CD4-positive, alpha-beta T cell treated with Interleukin-17A for 1 hour (primary cell): Measurements from ENCODE around the gene DOCK11.

Experiments
- DNase-seq: peaks from one replicate; pipeline ENCODE4 v3.0.0-alpha.2; 2020

DOCK11 gene

DNA sequence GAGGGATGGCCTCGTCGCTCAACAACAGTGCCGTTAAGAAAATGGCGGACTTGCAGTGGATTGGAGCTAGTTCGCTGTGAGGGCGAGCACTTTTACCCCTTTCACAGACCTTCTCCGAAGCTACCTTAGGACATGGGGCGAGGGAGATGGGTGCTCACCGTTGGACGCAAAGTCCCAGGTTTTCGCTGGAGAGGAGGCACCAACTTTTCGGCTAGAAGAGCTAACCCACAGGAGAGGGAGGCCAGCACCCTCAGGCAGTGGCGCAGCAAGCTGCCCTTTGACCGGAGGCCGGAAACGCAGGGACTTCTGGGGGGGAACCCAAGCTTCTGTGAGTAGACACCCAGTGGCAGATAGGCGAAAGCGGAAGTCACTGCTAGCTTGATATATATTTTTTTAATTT, 138.7 kb downstream of the DOCK11 start:
- DNase-seq, result no peak

DNA sequence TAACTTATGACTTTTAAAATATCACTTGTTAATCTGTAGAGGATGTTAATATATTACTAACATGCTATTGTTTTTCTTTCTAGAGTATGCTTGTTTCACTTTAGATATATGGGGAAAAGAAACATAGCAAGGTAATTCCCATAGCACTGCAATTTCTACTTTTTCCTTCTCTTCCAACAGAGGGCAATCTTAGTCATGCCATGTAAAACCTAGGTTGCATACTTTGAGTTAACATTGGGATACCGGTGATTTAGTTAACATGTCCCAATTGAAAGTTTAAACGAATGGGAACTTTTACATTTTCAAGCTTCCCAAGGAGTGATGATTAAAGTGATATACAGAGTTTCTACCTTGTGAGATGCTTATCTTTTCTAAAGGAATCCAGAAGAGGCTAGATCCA, 142.4 kb downstream of the DOCK11 start:
- DNase-seq, result no peak

DNA sequence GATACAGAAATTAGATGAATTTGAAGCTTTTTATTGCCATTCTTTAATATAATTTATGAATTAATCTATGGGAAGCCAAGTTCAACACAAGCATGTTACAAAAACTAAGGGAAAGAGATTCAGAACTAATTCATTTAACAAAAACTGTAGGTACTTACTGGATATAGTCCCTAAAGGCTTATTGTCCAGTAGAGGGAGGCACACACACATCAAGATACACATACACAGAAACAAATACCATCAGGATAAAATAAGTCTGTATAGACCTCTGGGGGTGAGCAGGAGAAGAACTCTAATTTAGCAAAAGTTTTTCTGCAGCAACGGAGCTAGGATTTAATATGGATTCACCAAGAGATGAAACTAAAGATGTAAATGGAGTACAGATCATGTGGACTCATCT, 148.8 kb downstream of the DOCK11 start:
- no peak for DNase-seq

DNA sequence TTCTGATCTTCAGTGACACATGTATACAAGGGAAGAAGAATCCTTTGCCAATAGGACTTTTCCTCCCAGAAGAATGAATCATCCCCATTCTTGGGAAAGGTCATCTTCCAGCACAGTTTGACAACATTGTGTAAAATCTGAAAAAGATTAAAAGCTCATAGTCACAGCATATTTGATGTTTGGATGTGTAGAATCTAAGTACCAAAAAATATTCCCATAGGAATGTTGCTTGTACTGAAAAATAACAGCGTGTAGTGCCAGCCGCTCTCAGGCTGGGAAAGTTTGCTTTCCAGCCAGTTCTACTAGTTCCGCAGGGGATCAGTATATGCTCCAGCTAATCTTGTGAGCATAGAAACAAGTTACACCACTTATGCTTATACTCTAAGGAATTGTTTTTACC, 157.1 kb downstream of the DOCK11 start:
- no peak for DNase-seq

DNA sequence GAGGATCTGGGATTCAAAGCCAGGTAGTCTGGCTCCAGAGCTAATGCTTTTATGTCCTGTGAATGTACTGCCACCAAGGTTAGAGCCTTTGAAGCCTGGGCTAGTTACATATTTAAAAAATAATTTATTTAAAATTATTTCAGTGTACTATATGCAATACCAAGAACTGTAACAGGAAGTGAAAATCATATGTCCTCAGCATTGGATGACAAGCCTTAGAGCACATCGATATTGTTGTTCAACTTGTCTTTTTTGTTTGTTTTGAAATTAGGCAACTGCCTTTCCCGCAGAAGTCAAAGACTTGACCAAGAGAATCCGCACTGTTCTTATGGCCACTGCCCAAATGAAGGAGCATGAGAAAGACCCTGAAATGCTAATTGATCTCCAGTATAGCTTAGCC, 158.7 kb downstream of the DOCK11 start:
- DNase-seq, result no peak

DNA sequence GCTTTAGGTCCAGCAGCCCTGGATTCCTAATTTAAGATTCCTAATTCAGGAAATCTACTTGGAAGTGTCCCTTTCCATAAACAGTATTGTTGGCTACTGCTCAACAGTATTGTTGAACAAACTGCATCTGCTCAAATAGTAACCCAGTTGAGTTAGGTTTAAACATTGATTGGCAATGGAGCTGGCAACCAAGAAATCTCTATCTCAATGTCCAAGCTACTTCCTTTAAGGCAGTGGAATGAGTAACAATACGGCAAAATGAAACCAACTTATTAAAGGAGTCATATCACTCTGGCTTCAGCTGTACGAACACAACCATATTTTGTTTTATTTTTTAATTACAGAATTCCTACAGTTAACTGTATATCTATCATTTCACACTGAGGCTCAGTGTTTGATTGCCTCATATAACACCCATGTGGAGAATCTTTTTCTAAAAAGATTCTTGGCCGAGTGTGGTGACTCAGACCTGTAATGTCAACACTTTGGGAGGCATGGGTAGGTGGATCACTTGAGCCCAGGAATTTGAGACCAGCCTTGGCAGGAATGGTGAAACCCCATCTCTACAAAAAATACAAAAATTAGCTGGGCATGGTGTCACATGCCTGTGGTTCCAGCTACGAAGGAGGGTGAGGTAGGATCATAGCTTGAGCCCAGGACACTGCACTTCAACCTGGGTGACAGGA, 160.1 kb downstream of the DOCK11 start:
- DNase-seq, result no peak

DNA sequence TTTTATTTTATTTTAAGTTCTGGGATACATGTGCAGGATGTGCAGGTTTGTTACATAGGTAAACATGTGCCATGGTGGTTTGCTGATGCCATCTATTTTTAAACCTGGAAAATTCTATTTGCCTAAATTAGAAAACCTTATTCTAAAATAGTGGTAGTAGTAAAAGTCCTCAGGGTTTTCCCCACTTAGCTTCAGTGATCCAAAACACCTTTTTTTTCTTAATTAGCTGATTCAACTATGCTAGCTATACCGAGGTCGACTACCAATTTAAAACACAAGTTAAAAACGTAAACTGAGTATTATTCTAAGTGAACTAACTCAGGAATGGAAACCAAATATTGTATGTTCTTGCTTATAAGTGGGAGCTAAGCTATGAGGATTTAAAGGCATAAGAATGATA, 161.8 kb downstream of the DOCK11 start:
- no peak for DNase-seq

DNA sequence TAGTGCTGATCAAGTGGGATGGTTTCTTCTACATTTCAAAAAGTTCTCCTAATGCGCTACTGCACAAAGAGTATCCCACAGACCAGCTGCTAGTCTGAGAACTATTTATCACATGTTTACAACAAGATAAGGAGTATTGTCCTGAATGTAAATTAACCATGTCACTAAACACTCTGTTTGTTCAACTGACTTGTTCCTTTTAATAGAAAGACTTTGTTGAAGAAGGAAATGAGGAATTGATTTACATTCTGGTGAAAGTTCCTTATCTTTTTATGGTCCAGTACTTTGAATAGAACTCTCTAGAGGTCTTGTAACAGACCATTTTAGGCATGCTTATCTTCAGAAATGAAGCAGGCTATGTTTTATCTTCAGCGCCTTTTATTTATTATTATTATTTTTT, 164.5 kb downstream of the DOCK11 start:
- no peak for DNase-seq

DNA sequence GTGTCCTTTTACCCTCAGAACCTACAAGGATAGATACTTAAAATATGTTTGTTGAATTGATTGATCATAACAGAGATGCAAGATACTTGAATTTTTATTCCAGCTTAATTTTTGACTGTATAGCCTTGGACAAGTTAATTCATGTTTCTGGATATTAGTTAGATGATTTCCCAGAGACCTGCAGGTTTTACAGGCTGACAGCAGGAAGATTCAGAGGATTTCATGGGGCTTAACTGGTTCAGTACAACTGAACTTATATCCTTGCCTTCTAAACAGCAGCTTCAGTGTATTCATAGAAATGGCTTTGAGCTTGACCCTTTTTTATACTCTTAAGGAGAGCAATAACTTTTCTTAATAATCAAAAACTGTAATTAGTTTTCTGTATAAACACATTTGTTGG, 169.6 kb downstream of the DOCK11 start:
- no peak for DNase-seq

DNA sequence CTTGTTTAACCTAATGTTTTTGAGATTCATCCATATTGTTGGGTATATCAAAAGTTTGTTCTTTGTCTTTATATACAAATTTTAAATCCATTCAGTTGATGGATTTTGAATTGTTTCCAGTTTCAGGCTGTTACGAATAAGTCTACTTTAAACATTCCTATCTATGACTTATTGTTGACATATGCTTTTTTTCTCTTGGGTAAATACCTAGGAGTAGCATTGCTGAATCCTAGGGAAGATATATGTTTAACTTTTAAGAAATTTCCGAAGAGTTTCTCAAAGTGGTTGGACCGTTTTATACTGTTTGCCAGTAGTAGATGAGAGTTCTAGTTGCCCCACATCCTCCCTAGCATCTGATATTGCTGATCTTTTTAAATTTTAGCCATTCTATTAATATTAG, 170.9 kb downstream of the DOCK11 start:
- DNase-seq, result no peak

DNA sequence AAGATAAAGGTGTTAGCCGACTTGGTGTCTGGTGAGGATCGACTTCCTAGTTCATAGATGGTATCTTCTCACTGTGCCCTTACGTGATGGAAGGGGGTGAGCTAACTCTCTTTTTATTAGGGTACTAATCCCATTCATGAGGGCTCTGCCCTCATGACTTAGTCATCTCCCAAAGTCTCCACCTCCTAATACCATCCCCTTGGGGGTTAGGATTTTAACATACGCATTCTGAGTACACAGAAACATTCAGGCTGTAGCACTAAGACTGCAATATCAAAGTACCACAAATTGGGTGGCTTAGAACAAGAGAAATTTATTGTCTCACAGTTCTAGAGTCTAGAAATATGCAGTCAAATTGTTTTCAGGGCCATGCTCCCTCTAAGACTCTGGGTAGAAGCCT, 173.8 kb downstream of the DOCK11 start:
- no peak for DNase-seq

DNA sequence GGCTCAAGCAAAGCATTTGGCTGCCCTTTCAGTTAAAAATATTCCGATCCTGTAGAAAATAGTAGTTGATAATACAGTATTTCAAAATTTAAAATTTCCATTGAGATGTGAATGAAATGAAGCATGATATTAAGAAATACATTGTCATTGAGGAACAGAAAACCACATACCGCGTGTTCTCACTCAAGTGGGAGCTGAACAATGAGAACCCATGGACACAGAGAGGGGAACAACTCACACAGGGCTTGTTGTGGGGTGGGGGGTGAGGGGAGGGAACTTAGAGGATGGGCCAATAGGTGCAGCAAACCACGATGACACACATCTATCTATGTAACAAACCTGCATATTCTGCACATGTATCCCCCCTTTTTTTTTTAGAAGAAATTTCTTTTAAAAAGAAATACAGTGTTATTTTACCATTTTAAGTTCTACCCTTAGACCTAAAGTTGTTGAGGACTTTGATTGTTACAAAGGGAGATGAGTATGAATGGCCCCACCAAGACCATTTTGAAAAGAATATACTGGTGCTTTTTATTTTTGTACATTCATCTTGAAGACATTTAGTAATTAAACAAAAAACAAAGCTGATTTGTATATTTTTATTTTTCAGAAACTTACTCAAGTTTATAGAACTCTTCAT, 179.8 kb downstream of the DOCK11 start:
- no peak for DNase-seq

DNA sequence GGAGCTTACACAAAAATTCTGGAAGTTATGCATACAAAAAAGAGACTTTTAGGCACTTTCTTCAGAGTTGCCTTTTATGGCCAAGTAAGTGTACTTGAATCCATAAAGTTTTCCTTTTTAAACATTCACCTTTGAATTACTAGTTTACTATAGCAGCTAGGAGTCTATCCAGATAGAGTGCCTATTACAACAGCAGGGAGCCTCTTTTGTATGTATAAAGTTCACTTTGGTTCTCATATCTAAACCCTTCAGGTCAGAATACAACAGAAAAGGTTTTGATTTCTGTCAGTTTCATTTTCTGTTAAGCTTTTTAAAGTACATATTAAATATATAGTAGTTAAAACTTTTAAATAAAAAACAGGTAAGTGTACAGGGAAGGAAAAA, 180.3 kb downstream of the DOCK11 start:
- no peak for DNase-seq

DNA sequence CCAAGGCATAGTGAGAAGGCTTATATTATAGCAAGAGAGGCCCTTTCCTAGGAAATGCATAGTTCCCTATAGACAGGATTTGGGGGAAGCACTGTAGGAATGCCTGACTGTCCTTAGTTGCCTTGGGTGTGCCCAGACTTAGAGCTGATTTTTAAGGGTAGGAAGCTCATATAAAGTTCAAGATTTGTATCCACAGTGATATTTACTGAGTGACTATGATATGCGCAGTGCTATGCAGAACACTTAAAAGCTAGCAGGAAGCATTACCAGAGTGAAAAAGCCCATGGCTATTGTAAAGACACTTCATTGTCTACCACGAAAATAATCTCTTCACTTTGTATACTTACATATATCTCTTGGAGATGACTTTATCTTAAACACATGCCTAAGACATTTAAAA, 181.7 kb downstream of the DOCK11 start:
- no peak for DNase-seq

DNA sequence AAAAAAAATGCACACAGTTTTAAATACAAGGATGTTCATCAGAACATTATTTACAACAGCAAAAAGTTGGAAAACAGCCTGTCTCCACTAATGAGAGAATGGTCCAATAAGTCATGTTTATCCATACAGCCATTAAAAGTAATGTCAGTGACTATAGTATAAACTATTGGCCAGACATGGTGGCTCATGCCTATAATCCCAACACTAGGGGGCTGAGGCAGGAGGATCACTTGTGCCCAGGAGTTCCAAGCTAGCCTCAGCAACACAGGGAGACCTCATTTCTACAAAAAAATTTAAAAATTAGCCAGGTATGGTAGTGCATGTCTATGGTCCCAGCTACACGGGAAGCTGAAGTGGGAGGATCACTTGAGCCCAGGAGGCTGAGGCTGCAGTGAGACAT, 183.7 kb downstream of the DOCK11 start:
- DNase-seq, result no peak

DNA sequence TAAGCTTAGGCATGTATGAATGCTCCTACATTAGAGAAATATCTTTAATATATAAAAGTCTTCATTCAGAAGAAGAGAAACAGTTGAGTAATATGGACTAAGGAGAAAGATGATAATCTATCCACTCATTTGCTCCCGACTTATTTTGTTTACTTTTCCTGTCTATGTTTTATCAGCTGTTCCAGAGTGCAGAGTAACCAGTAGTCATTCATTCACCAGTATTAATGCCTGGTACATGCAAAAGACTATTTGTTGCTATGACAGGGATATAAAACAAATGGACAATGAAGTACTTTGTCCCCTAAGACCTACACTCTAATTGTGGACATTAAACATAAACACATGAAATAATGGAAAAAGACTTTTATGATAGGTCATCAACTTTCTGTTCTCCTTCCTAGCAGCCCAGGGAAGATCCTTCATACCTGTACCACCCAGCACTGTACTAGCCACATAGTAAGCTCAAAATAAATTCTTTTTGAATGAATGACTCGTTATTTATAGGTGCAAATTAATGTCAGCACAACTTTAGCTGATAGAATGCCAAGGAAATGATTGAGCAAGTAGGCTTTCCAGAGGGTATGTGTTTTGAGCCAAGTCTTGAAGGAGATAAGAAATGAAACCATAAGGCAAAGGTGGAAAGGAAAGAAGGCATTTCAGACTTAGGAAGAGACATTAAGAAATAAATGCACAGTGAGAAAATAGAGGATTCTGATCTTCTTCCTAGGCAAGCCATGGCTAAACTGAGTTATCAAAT, 186.8 kb downstream of the DOCK11 start:
- no peak for DNase-seq

DNA sequence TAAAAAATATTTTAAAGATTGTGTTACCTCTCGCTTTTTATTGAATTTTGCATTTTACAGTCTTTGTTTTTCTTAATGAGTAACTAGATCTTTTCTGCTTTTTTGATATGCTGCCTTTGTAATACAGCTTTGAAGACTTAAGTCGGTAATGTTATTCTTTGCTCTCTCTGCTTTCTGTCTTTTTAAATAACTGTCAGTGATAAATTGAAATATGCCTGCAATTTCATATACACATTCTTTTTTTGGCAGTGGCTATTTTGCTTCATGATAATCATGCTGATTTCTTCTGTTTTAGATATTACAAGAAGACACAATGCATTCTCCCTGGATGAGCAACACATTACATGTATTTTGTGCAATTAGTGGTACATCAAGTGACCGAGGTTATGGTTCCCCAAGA, 189.8 kb downstream of the DOCK11 start:
- no peak for DNase-seq

DNA sequence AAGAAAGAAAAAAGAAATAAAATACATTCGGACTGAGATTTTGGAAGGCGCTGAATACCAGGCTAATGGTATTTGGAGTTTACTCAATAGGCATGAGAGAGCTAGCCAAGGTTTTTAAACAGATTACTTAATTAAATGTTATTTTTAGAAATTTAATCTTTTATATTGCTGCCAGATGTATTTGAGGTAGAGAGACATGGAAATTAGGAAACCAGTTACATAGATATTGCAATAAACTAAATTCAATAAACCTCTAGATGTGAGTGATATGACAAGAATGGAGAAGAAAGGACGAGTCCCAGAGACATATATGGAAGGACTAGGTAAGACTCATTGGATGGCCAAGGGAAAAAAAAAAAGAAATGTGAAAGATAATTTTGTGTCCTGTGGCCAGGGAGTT, 193.3 kb downstream of the DOCK11 start:
- no peak for DNase-seq

DNA sequence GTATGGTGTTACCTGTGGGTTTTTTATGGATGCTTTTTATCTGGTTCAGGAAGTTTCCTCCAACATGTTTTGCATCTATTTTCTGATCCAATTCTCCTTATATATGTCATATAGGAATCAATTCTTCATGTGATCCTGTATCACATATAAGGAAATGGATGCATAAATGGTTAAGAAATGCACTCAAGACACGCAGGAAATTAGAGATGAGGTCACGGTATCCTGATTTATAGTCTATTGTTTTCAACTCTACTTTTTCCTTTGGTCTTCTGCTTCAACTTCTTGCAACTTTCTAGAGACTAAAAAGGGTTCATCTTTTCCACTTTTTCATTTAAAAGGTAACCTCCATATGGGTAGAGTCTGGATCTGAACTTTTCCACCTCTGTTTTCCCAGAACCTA, 198.2 kb downstream of the DOCK11 start:
- no peak for DNase-seq

DNA sequence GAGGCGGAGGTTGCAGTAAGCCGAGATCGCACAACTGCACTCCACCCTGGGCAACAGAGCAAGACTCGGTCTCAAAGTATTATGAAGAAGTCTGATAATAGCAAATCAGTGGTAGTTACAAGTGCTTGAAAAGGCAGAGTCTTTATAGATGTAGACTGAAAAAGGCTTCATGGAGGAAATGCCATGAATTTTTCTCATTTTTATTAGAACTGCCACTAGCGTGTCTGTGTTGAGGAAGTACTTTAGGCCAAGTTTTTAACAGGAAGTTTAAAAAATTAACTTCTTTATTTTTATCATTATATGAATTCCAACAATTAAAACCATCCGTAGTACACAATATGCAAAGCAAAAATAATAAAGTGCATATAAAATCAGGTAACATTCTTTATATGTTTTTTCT, 199.0 kb downstream of the DOCK11 start:
- DNase-seq, result no peak

DNA sequence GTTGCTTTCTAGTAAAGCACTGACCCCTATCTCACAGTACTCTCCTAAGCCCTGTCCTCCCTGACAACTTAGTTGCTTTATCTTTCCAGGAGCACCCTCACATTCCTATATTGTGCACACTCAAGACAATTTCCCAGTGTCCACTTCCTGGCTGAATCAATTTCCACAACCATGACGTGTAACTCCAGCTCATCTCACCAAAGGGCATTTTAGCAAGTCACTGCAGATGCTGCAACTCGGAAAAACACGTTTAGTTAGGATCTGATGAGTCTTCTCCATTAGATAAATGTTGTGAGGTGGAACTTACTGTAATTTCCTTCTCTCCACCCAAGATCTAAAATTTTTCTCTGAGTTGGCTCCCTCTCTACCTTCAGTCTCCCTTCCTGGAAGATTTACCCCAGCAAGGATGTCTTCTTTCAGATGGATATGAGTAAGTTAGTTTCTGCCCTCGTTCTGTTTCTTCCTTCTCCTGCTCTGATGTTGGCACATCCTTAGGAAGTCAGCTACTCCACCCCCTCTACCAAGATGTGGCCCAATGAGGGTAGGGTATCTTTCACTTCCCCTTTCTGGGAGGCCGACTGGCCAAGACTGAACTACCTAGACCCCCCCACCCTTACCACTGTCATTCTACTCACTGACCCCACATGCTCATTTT, 203.0 kb downstream of the DOCK11 start:
- no peak for DNase-seq

DNA sequence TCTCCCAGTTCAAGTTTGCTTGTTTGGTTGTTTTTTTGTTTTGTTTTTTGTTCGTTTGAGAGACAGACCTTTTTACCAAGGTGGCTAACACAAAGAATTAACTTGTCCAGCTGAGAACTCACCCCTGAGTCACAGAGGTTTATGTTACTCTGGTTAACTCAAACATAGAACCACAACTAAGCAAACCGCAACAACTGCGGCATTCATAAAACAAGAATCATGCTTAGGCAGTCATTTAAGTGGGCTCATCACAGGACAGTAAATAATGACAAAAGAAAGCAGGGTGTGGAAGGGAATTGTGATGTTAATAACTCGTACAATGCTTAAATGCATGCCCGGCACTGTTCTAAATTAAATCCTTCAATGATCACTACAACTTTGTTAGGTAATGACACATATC, 207.1 kb downstream of the DOCK11 start:
- DNase-seq, result no peak

DNA sequence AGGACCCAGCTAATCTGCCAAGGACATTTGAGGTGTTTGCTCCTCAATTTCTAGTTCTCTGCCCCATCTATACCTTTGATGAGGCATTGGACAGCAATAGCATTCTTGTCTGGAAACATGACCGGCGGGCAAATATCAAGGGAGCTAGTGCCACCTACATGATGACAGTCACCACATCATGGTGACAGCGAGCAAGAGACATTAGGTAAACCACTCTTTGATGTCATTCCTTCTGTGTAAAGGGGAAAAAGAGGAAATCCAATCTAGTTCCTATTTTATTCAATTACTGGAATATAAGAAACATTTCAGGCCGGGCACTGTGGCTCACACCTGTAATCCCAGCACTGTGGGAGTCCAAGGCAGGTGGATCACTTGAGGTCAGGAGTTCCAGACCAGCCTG, 211.1 kb downstream of the DOCK11 start:
- no peak for DNase-seq

DNA sequence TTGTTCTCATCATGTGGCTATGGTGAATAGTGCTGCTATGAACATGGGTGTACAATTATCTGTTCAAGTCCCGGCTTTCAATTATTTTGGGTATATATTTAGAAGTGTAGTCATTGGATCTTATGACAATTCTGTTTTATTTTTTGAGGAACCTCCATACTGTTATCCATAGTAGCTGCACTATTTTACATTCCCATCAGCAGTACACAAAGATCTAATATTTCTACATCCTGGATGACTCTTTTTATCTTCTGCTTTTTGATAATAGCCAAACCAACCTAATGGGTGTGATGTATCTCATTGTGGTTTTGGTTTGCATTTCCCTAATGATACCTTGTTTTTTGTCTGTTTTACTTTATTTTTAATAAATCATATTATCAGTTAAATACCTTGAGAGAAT, 218.9 kb downstream of the DOCK11 start:
- no peak for DNase-seq
